ENCODE data around the gene TOMM6. TPM values are rescaled to one million over a fixed set of nuclear protein-coding genes. Genes with fewer than 3 reads are reported as not detected.

Gene TOMM6
- total RNA-seq, 1 experiment from 2014 or later = 239 TPM

DNA sequence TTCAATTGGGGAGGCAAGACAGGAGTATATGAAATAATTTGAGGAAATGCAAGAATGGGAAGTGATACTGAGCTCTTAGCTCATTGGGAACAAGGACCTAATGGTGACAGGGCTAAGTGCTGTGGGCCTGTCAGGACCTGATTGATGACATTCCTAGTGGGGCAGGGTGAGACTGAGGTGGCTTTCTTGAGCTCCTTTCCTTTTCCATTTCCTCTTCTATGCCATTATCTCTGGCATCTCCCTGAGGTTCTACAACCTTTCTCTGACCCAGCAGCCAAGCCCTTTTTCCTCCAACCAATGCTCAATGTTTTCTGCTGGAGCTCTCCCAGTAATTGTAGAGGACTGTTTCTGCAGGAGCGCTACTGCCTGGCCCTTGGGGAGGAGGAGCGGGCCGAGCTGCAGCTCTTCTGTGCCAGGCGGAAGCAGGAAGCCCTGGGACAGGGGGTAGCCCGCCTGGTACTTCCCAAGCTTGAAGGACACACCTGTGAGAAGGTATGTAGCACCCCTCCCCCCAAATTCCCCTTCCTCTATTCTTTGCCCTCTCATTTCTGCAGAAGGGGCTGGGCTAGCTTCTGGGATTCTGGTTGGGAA, 2.8 kb upstream of the TOMM6 start:
- H3K18ac ChIP-seq (ENCODE audit: insufficient read length, low read depth, low read length) = no peak overlapping the region
- H2AK5ac ChIP-seq (ENCODE audit: insufficient read length, low read length) = no peak overlapping the region
- no peak overlapping the region for H2BK15ac ChIP-seq (ENCODE audit: low read depth, low read length)
- WGBS (ENCODE audit: extremely low coverage, insufficient read length, low lambda C conversion rate) = no CpG with 5 or more reads among the region's 5 CpGs
- no peaks in the 10 kb centered on the region for H3K9me3 ChIP-seq (ENCODE audit: control insufficient read depth, low read depth, low read length)
- Mint-ChIP-seq H3K4me1 (peaks cover 16 to 24% of the 10 kb centered on the region in 2 experiments), H3K36me3 (ENCODE audit: insufficient read depth in 1 of 3, low read depth in 3 of 3) (peaks cover 7 to 11% (median 9%) of the 10 kb centered on the region in 3 experiments), H3K4me3 (peak overlapping the region in 1 of 2 experiments; percentile 63; a peak in 4 of 5 replicates), H3K27ac (no peak overlapping the region), H3K27me3 (ENCODE audit: low read depth) (peaks cover 57% of the 10 kb centered on the region), H3K9me3 (no peaks in the 10 kb centered on the region; a peak in 3 of 5 replicates)
- no peak overlapping the region for H2BK120ac ChIP-seq (ENCODE audit: low read depth, low read length, poor library complexity, severe bottlenecking)
- no peak overlapping the region for H4K5ac ChIP-seq (ENCODE audit: insufficient read length, low read depth, low read length)
- H3K23me2 ChIP-seq (ENCODE audit: insufficient read length, low read depth, low read length, poor library complexity, severe bottlenecking) = peaks cover 13% of the 10 kb centered on the region
- no peak overlapping the region for H3K56ac ChIP-seq (ENCODE audit: insufficient read length, low read depth, low read length)
- no peak overlapping the region for H3T11ph ChIP-seq (ENCODE audit: low read length)
- H3K27ac ChIP-seq (ENCODE audit: insufficient read length, low read depth, low read length) = no peak overlapping the region
- no peak overlapping the region for H2BK5ac ChIP-seq (ENCODE audit: insufficient read length, low read length)
- no peak overlapping the region for H4K8ac ChIP-seq (replicated peaks; ENCODE audit: insufficient read length, low read depth, low read length)
- H3K4me1 ChIP-seq (ENCODE audit: insufficient read depth, low read length) = no peaks in the 10 kb centered on the region
- H3K14ac ChIP-seq (ENCODE audit: insufficient read depth, low read length) = no peak overlapping the region
- H3K4ac ChIP-seq (ENCODE audit: low read depth, low read length) = no peak overlapping the region
- no peak overlapping the region for H3K9ac ChIP-seq (ENCODE audit: extremely low read depth, insufficient read length, low read length)
- no peak overlapping the region for H2BK20ac ChIP-seq (ENCODE audit: low read depth, low read length, poor library complexity, severe bottlenecking)
- H4K20me1 ChIP-seq (ENCODE audit: control insufficient read depth, insufficient read depth, insufficient read length) = no peaks in the 10 kb centered on the region
- H3K23ac ChIP-seq (ENCODE audit: insufficient read length, low read depth, low read length) = no peak overlapping the region
- H2BK12ac ChIP-seq (ENCODE audit: insufficient read length, low read depth, low read length) = no peak overlapping the region
- no peak overlapping the region for H4K91ac ChIP-seq (ENCODE audit: insufficient read length, low read depth, low read length)
- H3K79me1 ChIP-seq (ENCODE audit: insufficient read depth, low read depth, low read length, poor library complexity, severe bottlenecking) = no peaks in the 10 kb centered on the region
- H3K4me2 ChIP-seq (ENCODE audit: insufficient read depth, insufficient read length, low read length) = no peak overlapping the region
- H2AFZ ChIP-seq (ENCODE audit: low read length) = no peak overlapping the region
- DNase-seq = no peak
- TF ChIP-seq, protein P1, sequence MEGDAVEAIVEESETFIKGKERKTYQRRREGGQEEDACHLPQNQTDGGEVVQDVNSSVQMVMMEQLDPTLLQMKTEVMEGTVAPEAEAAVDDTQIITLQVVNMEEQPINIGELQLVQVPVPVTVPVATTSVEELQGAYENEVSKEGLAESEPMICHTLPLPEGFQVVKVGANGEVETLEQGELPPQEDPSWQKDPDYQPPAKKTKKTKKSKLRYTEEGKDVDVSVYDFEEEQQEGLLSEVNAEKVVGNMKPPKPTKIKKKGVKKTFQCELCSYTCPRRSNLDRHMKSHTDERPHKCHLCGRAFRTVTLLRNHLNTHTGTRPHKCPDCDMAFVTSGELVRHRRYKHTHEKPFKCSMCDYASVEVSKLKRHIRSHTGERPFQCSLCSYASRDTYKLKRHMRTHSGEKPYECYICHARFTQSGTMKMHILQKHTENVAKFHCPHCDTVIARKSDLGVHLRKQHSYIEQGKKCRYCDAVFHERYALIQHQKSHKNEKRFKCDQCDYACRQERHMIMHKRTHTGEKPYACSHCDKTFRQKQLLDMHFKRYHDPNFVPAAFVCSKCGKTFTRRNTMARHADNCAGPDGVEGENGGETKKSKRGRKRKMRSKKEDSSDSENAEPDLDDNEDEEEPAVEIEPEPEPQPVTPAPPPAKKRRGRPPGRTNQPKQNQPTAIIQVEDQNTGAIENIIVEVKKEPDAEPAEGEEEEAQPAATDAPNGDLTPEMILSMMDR (conservative IDR thresholded peaks at IDR 0.05) = no peak
- H3K27me3 ChIP-seq (ENCODE audit: insufficient read depth, low read length) = peaks cover 17% of the 10 kb centered on the region; the same call in 1 of the 2 replicates
- H3K79me2 ChIP-seq (ENCODE audit: insufficient read depth, low read length) = peaks cover 2% of the 10 kb centered on the region; the same call in 1 of the 2 replicates
